GM23338 (cell line): ENCODE measurements around the gene IL22RA1. TPM values are rescaled to one million over a fixed set of nuclear protein-coding genes. Genes with fewer than 3 reads are reported as not detected.

Experiments
- ATAC-seq: fragments of 200-7000 bp; cut with Tn5 transposase; 3 replicates; pipeline ENCODE4 v1.9.1; 2020
- DNase-seq: peaks from one replicate; pipeline ENCODE4 v3.0.0-alpha.2; 2015; ENCODE audit warnings: low spot score
- H2AFZ ChIP-seq: fragments of 200-600 bp; sonication (generic); 2 replicates; pipeline ENCODE4 v1.8.0; 2016; ENCODE audit warnings: antibody characterized with exemption, mild to moderate bottlenecking, moderate library complexity
- H3F3A ChIP-seq: fragments of 200-600 bp; sonication (generic); replicated peaks from 2 replicates; pipeline ENCODE4 v1.8.0; 2017; ENCODE audit warnings: antibody characterized with exemption, mixed run types, low read depth
- H3K27ac ChIP-seq: fragments of 200-600 bp; sonication (generic); 2 replicates; pipeline ENCODE4 v1.6.1; 2016; ENCODE audit warnings: low read depth
- H3K27me3 ChIP-seq: fragments of 200-600 bp; sonication (generic); 2 replicates; pipeline ENCODE4 v1.8.0; 2016; ENCODE audit warnings: mild to moderate bottlenecking, mixed run types, moderate library complexity; ENCODE audit not compliant: insufficient read depth
- H3K36me3 ChIP-seq: fragments of 200-600 bp; sonication (generic); 2 replicates; pipeline ENCODE4 v1.8.0; 2016; ENCODE audit warnings: mild to moderate bottlenecking; ENCODE audit not compliant: insufficient read depth
- H3K4me1 ChIP-seq: fragments of 200-600 bp; sonication (generic); 2 replicates; pipeline ENCODE4 v1.8.0; 2016; ENCODE audit warnings: mild to moderate bottlenecking, moderate library complexity; ENCODE audit not compliant: insufficient read depth
- H3K4me2 ChIP-seq: fragments of 200-600 bp; sonication (generic); 2 replicates; pipeline ENCODE4 v1.7.1; 2017; ENCODE audit warnings: mixed run types
- H3K4me3 ChIP-seq: fragments of 200-600 bp; sonication (generic); 2 replicates; pipeline ENCODE4 v1.6.1; 2016; ENCODE audit warnings: mixed run types
- H3K79me2 ChIP-seq: fragments of 200-600 bp; sonication (generic); replicated peaks from 2 replicates; pipeline ENCODE4 v1.8.0; 2017; ENCODE audit warnings: mild to moderate bottlenecking; ENCODE audit not compliant: insufficient read depth
- H3K9me2 ChIP-seq: fragments of 200-600 bp; sonication (generic); 2 replicates; pipeline ENCODE4 v1.8.0; 2017; ENCODE audit not compliant: insufficient read depth
- H4K20me1 ChIP-seq: fragments of 200-600 bp; sonication (generic); replicated peaks from 2 replicates; pipeline ENCODE4 v1.8.0; 2017; ENCODE audit warnings: mild to moderate bottlenecking; ENCODE audit not compliant: insufficient read depth
- H3K27ac Mint-ChIP-seq: 2 replicates; pipeline ENCODE4 v1.8.0; 2020; ENCODE audit warnings: inconsistent platforms, mild to moderate bottlenecking, moderate library complexity, mixed read lengths
- H3K27me3 Mint-ChIP-seq: 3 replicates; pipeline ENCODE4 v1.8.0; 2022; ENCODE audit warnings: low read depth, mild to moderate bottlenecking, moderate library complexity, mixed read lengths, inconsistent platforms; ENCODE audit not compliant: insufficient read depth, poor library complexity
- H3K36me3 Mint-ChIP-seq: 3 replicates; pipeline ENCODE4 v1.8.0; 2021; ENCODE audit warnings: low read depth, mild to moderate bottlenecking, inconsistent platforms, moderate library complexity, mixed read lengths
- H3K4me1 Mint-ChIP-seq: 3 replicates; pipeline ENCODE4 v1.8.0; 2020; ENCODE audit warnings: mild to moderate bottlenecking, inconsistent platforms, mixed read lengths
- H3K4me3 Mint-ChIP-seq: 3 replicates; pipeline ENCODE4 v1.8.0; 2021; ENCODE audit warnings: moderate library complexity, mild to moderate bottlenecking, inconsistent platforms, mixed read lengths
- H3K9me3 Mint-ChIP-seq: 3 replicates; pipeline ENCODE4 v1.8.0; 2020; ENCODE audit warnings: moderate library complexity, mild to moderate bottlenecking, inconsistent platforms, mixed read lengths
- CREB1 ChIP-seq: fragments of 250-450 bp; sonication (Bioruptor Pico); IDR thresholded peaks from 2 replicates; pipeline ENCODE4 v1.5.0; 2020; ENCODE audit warnings: low read depth, mild to moderate bottlenecking, moderate library complexity
- EZH2 ChIP-seq: fragments of 200-600 bp; sonication (generic); IDR thresholded peaks from one replicate; pipeline ENCODE4 v1.8.0; 2017; ENCODE audit warnings: antibody characterized with exemption, mild to moderate bottlenecking, low read depth; ENCODE audit not compliant: unreplicated experiment
- EZH2phosphoT487 ChIP-seq: fragments of 200-600 bp; sonication (generic); IDR thresholded peaks from one replicate; pipeline ENCODE4 v1.8.1; 2018; ENCODE audit warnings: antibody characterized with exemption; ENCODE audit not compliant: unreplicated experiment
- JUNB ChIP-seq: IDR thresholded peaks from one replicate; pipeline ENCODE4 v1.6.1; 2016; ENCODE audit warnings: antibody characterized with exemption; ENCODE audit not compliant: unreplicated experiment
- NANOG ChIP-seq: IDR thresholded peaks from 2 replicates; pipeline ENCODE4 v1.6.1; 2016; ENCODE audit warnings: antibody characterized with exemption, borderline replicate concordance
- REST ChIP-seq: IDR thresholded peaks from one replicate; pipeline ENCODE4 v1.6.1; 2018; ENCODE audit warnings: antibody characterized with exemption; ENCODE audit not compliant: unreplicated experiment
- ZNF114 ChIP-seq: fragments of 250-450 bp; sonication (Bioruptor Pico); IDR thresholded peaks from 2 replicates; pipeline ENCODE4 v1.5.0; 2020; ENCODE audit warnings: mild to moderate bottlenecking, moderate library complexity
- ZNF462 ChIP-seq: fragments of 250-450 bp; sonication (Bioruptor Pico); IDR thresholded peaks from 2 replicates; pipeline ENCODE4 v1.5.0; 2020; ENCODE audit warnings: mild to moderate bottlenecking, moderate library complexity
- polyA plus RNA-seq: library from polyadenylated mRNA; unstranded; fragments of >200 nt; fragmentation: Nextera tagmentation; extraction: Ambion mirVana; gene quantifications from 2 replicates; pipeline ENCODE4 v1.2.1, GENCODE V29; 2016
- total RNA-seq: library from RNA; depleted of rRNA; stranded (reverse); fragments of >200 nt; shearing (Covaris generic); gene quantifications from 2 replicates; pipeline ENCODE4 v1.2.3, GENCODE V29; 2014

IL22RA1 gene
- total and polyA plus RNA-seq, 2 experiments from 2014 or later, result 0.11 to 0.28 TPM

GRCh38 chr1:24139841-24140425, 3.0 kb downstream of the IL22RA1 start:
- H3K27me3 ChIP-seq, result no peaks in the 10 kb centered on the region
- no peak for ATAC-seq

More at GRCh38 chr1:24139841-24140425, 3.0 kb downstream of the IL22RA1 start:
- Histone ChIP-seq H3K4me3 (no peak overlapping the region), H3K4me1 (no peaks in the 10 kb centered on the region), H3K79me2 (no peaks in the 10 kb centered on the region), H3F3A (no peaks in the 10 kb centered on the region), H3K27ac (no peak overlapping the region), H2AFZ (no peak overlapping the region), H3K36me3 (no peaks in the 10 kb centered on the region), H4K20me1 (no peaks in the 10 kb centered on the region), H3K9me2 (no peaks in the 10 kb centered on the region), H3K4me2 (no peak overlapping the region)
- TF ChIP-seq ZNF462 (CRISPR knock-in tag) (no peak), NANOG (no peak), JUNB (no peak), EZH2phosphoT487 (no peak), REST (no peak), CREB1 (CRISPR knock-in tag) (no peak), EZH2 (no peak), ZNF114 (CRISPR knock-in tag) (no peak)
- no peak for DNase-seq
- peaks cover 9% of the 10 kb centered on the region for H3K27me3 Mint-ChIP-seq
- no peak overlapping the region for H3K4me3 Mint-ChIP-seq
- H3K4me1 Mint-ChIP-seq, result no peaks in the 10 kb centered on the region; the same call in 2 of the 3 replicates
- H3K27ac Mint-ChIP-seq, result no peak overlapping the region
- no peaks in the 10 kb centered on the region for H3K36me3 Mint-ChIP-seq
- H3K9me3 Mint-ChIP-seq, result no peaks in the 10 kb centered on the region
